ENCODE measurements around the gene OOEP. TPM values are rescaled to one million over a fixed set of nuclear protein-coding genes. Genes with fewer than 3 reads are reported as not detected.
"Not testable (repeated sequence)": the region's sequence is repeated elsewhere in the genome, so short reads cannot be mapped to it uniquely, and the experiment has no call there.

Gene OOEP
- under 1 TPM in 1 of 3 donors, not detected in 2; 0.38 TPM for total RNA-seq

DNA sequence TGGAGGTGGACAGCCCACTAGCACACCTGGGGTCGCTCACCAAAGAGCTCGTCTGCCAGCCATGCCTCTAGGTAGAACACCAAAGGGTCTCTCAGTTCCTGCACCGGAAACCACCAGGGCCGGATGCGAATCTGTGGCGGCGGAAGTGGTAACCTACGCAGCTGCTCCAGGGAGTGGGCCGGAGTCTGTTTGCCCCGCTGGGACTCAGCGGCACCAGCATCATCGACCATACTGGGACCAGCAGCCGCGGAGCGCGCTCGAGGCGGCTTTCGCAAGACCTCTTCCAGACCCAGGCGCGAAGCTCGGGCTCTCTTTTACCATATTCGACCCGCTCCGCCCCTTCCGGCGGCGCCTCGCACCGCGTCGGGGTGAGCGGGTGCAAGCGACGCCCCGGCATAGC is at the start of gene OOEP:
OOEP (minus strand) TSS at position 335 of the 400 bp plus-strand sequence; CDS start at position 230, 105 bp downstream.
- H3K36me3 Mint-ChIP-seq (ENCODE audit: insufficient read depth): peaks cover 1% of the 10 kb centered on the region
- H3K4me1 Mint-ChIP-seq (ENCODE audit: low read depth): no peaks in the 10 kb centered on the region
- H3K9me3 Mint-ChIP-seq: peaks cover 4% of the 10 kb centered on the region
- DNase-seq (no peak), ATAC-seq (no peak)
- no peak within 1 kb of the TSS for H3K4me3 Mint-ChIP-seq
- peaks cover 3% of the 10 kb centered on the region for H3K27me3 Mint-ChIP-seq (ENCODE audit: low read depth)

DNA sequence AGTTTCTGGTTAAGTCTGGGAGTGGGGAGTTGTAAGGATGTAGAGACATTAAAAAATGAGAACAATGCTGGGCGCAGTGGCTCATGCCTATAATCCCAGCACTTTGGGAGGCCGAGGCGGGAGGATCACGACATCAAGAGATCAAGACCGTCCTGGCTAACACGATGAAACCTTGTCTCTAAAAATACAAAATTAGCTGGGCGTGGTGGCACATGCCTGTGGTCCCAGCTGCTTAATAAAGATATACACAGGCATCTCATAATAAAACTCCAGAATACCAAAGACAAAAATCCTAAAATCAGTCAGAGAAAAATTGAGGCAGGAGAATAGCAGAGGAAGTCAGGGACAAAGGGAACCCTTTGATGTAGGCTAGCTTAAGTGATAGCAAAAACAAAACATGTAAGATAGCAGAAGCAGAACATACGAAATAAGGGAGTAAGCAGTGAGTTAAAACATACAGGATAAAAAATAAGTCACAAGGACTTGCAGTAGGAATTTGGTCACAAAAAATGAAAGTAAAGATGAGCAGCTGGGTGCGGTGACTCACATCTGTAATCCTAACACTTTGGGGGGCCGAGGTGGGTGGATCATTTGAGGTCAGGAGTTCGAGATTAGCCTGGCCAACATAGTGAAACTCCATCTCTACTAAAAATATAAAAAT is 48.5 kb upstream of the OOEP start:
- Mint-ChIP-seq H3K36me3 (ENCODE audit: insufficient read depth) (peaks cover 27% of the 10 kb centered on the region), H3K9me3 (no peaks in the 10 kb centered on the region), H3K27me3 (ENCODE audit: low read depth) (no peaks in the 10 kb centered on the region), H3K4me1 (ENCODE audit: low read depth) (peaks cover 23% of the 10 kb centered on the region), H3K4me3 (no peak overlapping the region)
- DNase-seq (no peak), ATAC-seq (no peak)

DNA sequence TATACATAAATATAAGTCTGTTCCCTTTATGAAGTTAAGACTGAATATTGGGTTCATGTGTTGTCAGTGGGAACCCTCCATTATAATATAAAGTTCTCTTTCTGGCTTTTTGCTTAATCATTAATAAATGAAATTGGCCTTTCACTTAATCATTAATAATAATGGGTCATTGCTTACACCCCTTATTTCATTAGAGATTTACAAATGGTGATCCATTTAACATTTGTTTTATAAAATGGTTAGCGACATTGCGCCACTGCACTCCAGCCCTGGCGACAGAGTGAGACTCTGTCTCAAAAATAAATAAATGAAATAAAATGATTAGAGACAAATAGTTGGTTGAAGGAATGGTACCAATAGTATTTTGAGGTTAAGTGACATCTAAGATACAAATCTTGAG is 43.4 kb upstream of the OOEP start:
- no peak for DNase-seq
- H3K36me3 Mint-ChIP-seq (ENCODE audit: insufficient read depth): peaks cover 19% of the 10 kb centered on the region
- H3K4me3 Mint-ChIP-seq: no peak overlapping the region
- no peaks in the 10 kb centered on the region for H3K9me3 Mint-ChIP-seq
- no peak for ATAC-seq
- H3K27me3 Mint-ChIP-seq (ENCODE audit: low read depth): no peaks in the 10 kb centered on the region
- peaks cover 3% of the 10 kb centered on the region for H3K4me1 Mint-ChIP-seq (ENCODE audit: low read depth)

DNA sequence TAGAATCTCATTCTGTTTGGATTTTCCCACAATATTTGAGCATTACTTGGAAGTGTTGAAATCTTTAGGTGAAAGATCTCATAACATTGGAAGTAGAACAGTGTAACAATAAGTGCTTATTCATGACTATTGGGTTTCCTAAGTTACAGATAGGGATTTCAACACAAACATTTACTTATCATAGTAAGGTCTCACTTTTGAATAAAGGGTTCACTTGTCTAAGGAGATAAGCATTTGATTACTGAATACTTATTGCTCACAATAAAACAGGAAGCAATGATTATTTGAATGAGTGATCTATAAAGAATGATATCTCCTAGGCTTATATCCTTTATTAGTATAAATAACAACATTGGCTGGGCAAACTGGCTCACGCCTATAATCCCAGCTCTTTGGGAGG is 39.7 kb upstream of the OOEP start:
- H3K36me3 Mint-ChIP-seq (ENCODE audit: insufficient read depth): peaks cover under 1% of the 10 kb centered on the region
- no peaks in the 10 kb centered on the region for H3K27me3 Mint-ChIP-seq (ENCODE audit: low read depth)
- H3K4me3 Mint-ChIP-seq: no peak overlapping the region
- H3K4me1 Mint-ChIP-seq (ENCODE audit: low read depth): no peaks in the 10 kb centered on the region
- DNase-seq (no peak), ATAC-seq (no peak)
- H3K9me3 Mint-ChIP-seq: no peaks in the 10 kb centered on the region

DNA sequence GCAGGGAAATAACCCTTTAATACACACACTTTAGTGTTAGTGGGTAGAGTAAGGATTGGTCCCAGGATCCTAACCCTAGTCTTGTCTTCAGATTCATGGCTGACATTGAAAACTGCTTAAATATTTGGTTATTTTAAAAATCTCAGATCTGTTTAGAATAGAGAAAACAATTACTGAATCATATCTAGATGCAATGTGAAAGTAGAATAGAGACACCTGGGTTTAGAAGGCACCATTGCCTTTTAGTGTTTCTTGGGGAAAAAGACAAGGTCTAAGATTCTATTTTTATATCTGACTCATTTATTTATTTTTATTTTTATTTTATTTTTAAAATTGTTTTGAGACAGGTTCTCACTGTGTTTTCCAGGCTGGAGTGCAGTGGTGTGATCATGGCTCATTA is 31.0 kb upstream of the OOEP start:
- Mint-ChIP-seq H3K9me3 (no peaks in the 10 kb centered on the region), H3K27me3 (ENCODE audit: low read depth) (no peaks in the 10 kb centered on the region), H3K4me1 (ENCODE audit: low read depth) (no peaks in the 10 kb centered on the region), H3K4me3 (no peak overlapping the region), H3K36me3 (ENCODE audit: insufficient read depth) (no peaks in the 10 kb centered on the region)
- no peak for ATAC-seq
- DNase-seq: no peak

DNA sequence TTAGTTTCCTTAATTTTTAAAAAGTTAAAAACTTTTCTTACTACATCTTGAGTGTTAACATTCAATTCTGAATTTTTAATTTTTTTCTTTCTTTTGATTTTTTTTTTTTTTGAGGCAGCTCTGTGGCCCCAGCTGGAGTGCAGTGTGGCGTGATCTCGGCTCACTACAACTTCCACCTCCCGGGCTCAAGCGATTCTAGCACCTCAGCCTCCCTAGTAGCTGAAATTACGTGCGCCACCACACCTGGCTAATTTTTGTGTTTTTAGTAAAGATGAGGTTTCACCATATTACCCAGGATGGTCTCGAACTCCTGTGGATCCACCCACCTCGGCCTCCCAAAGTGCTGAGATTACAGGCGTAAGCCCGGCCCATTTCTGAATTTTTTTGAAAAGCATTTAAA is 26.2 kb upstream of the OOEP start:
- Mint-ChIP-seq H3K36me3 (ENCODE audit: insufficient read depth) (no peaks in the 10 kb centered on the region), H3K4me3 (no peak overlapping the region), H3K27me3 (ENCODE audit: low read depth) (no peaks in the 10 kb centered on the region), H3K4me1 (ENCODE audit: low read depth) (peaks cover 12% of the 10 kb centered on the region), H3K9me3 (no peaks in the 10 kb centered on the region)
- DNase-seq: no peak
- ATAC-seq: no peak

DNA sequence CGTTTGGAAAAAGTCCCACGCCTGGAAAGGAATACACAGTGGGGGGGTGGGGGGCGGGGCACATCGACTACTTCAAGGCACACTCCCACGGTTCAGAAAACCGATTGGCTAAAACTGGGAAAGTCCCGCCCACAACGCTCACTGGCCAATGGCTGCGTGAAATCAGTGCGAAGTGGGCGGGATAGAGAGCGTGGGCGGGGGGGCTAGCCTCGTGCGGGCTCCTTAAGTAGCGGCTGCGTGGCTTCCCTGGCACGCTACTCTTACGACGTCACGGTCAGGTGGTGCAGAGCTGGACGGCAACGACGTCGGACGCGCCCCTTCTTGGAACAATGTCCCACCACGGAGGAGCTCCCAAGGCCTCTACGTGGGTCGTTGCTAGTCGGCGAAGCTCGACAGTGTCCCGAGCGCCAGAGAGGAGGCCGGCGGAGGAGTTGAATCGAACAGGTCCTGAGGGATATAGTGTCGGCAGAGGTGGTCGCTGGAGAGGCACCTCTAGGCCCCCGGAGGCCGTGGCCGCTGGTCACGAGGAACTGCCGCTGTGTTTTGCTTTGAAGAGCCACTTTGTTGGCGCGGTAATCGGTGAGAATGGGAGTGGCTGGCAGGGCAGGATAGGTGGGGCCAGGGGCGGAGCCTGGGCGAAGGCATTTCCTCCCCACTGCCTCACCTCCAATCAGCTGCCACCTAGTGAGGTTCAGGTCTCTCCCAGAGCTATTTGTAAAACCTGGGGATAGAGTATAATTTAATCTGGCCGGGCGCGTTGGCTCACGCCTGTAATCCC is 25.1 kb upstream of the OOEP start, which contains the start of gene DDX43:
DDX43 (plus strand) TSS at position 252 of the 778 bp plus-strand sequence; CDS start at position 330, 78 bp downstream.
- Mint-ChIP-seq H3K27me3 (ENCODE audit: low read depth) (no peaks in the 10 kb centered on the region), H3K4me1 (ENCODE audit: low read depth) (peaks cover 14% of the 10 kb centered on the region), H3K4me3 (peak within 1 kb of the TSS; percentile 72), H3K9me3 (no peaks in the 10 kb centered on the region), H3K36me3 (ENCODE audit: insufficient read depth) (no peaks in the 10 kb centered on the region)
- DNase-seq: no peak
- ATAC-seq: peak in 1 of 2 donors; percentile 86

DNA sequence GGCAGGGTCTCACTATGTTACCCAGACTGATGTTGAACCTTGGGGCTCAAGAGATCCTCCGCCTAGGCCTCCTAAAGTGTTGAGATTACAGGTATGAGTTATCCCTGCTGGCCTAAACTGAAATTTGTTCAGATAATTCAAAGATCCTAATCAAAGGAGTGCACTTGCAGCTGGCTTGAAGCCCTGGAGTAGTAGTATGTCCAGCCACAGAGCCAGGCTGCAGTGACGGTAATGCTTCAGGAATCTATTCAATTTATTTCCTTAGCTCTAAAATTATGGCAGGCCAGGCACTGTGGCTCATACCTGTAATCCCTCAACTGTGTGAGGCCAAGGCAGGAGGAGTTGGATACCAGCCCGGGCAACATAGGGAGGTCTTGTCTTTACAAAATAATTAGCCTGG is 23.6 kb upstream of the OOEP start:
- Mint-ChIP-seq H3K27me3 (ENCODE audit: low read depth) (no peaks in the 10 kb centered on the region), H3K4me3 (no peak overlapping the region), H3K9me3 (no peaks in the 10 kb centered on the region), H3K4me1 (ENCODE audit: low read depth) (peaks cover 20% of the 10 kb centered on the region), H3K36me3 (ENCODE audit: insufficient read depth) (no peaks in the 10 kb centered on the region)
- DNase-seq: no peak
- no peak for ATAC-seq

DNA sequence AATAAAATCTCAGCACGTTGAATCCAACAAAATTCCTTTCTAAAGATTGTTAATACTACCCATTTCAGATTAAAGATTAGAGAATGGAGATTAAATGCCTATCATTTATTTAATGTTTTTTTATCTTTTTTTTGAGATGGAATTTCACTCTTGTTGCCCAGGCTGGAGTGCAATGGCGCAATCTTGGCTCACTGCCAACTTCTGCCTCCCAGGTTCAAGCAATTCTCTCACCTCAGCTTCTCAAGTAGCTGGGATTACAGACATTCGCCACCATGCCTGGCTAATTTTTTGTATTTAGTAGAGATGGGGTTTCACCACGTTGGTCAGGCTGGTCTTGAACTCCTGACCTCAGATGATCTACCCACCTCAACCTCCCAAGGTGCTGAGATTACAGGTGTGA is 22.5 kb upstream of the OOEP start:
- H3K4me1 Mint-ChIP-seq (ENCODE audit: low read depth): peaks cover 20% of the 10 kb centered on the region
- H3K9me3 Mint-ChIP-seq; DNase-seq; H3K27me3 Mint-ChIP-seq (ENCODE audit: low read depth); H3K4me3 Mint-ChIP-seq; H3K36me3 Mint-ChIP-seq (ENCODE audit: insufficient read depth); ATAC-seq: not testable (repeated sequence)

DNA sequence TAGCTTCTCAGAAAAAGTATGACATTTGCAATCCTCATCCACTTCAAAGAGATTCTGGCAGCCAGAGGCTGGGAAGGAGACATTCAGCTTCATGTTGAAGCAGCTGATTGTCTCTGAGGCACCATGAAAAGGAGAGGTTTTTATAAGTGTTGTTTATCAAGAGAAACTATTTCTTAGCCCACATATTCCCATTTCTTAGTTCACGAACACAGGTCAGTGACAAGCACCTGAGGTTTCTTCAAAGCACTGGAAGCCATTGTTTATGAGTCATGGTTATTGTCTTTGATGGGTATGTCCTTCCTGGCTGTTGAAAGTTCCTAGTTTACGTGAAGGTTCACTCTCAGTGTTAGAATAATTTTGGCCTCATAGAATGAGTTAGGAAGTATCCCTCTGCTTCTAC is 22.0 kb upstream of the OOEP start:
- ATAC-seq: no peak
- Mint-ChIP-seq H3K4me1 (ENCODE audit: low read depth) (peaks cover 20% of the 10 kb centered on the region), H3K36me3 (ENCODE audit: insufficient read depth) (no peaks in the 10 kb centered on the region), H3K4me3 (no peak overlapping the region), H3K27me3 (ENCODE audit: low read depth) (peaks cover 2% of the 10 kb centered on the region), H3K9me3 (no peaks in the 10 kb centered on the region)
- no peak for DNase-seq

DNA sequence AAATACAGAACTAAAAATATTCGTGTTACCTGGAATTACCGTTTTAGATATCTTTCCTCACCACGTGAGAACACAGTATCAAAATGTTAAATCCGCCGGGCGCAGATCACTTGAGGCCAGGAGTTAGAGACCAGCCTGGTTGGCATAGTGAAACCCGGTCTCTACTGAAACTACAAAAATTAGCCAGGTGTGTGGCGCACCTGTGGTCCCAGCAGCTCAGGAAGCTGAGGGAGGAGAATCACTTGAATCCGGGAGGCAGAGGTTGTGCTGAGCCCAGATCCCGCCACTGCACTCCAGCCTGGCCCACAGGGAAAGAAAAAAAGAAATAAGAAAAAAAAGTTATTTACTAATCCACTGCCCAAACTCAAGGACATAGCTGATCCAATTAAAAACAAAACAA is 20.2 kb upstream of the OOEP start:
- H3K9me3 Mint-ChIP-seq: no peaks in the 10 kb centered on the region
- H3K27me3 Mint-ChIP-seq (ENCODE audit: low read depth): peaks cover 2% of the 10 kb centered on the region
- no peak overlapping the region for H3K4me3 Mint-ChIP-seq
- H3K4me1 Mint-ChIP-seq (ENCODE audit: low read depth): peaks cover 19% of the 10 kb centered on the region
- ATAC-seq (no peak), DNase-seq (no peak)
- H3K36me3 Mint-ChIP-seq (ENCODE audit: insufficient read depth): no peaks in the 10 kb centered on the region

DNA sequence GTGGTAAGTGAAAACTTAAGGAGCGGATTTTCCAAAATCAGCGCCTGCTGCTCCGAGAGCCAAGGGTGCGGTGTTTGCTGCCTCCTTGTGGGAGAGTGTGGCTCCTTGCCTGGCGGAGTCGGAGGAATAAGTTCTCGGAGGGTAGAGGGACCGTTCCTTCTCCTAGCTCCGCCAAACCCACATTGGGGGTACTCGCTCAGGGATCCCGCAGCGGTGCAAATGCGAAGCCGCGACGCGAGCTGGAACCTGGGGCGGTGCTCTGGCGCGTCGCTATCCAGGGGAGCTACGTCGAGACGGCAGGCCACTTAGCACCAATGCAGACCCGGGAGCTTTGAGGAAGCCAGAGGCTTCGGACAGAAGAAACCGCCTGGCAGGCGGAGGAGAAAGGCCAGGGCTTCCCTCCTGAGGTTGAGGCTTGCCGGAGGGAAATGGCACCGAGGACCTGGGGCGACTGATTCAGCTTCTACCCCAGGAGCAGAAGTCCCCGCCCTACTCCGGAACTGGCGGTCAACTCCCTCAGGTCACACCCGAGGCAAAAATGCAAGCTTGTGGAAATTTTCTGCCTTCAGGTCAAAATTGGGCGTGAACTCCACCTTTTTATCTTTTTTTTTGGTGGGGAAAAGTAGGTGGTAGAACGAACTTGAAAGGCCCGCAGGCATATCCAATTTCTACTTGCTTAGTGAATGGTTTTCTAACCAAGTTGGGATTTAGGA is 19.3 kb upstream of the OOEP start:
- no peaks in the 10 kb centered on the region for H3K36me3 Mint-ChIP-seq (ENCODE audit: insufficient read depth)
- DNase-seq (peak; percentile 37), ATAC-seq (peak; percentile 82 to 90)
- peak overlapping the region; percentile 81 for H3K4me3 Mint-ChIP-seq
- H3K27me3 Mint-ChIP-seq (ENCODE audit: low read depth): peaks cover 2% of the 10 kb centered on the region
- H3K4me1 Mint-ChIP-seq (ENCODE audit: low read depth): peaks cover 19% of the 10 kb centered on the region
- H3K9me3 Mint-ChIP-seq: no peaks in the 10 kb centered on the region

DNA sequence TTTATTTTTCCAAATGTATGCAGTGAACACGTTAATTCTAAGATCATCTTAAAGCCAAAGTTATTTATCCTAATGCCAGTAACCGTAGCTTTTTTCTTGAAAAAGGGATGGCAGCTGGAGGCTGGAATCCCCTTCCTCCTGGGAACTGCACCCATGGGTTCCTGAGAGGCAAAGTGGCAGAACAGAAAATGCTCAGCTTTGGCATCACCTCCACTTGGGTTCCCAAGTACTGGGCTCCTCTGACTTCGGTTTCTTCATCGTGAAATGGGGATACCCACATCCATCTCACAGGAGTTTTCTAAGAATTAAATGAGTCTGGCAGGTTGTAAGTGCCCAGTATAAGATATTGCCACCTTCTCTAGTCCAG is 18.7 kb upstream of the OOEP start:
- Mint-ChIP-seq H3K27me3 (ENCODE audit: low read depth) (peaks cover 2% of the 10 kb centered on the region), H3K9me3 (no peaks in the 10 kb centered on the region), H3K4me1 (ENCODE audit: low read depth) (peaks cover 19% of the 10 kb centered on the region), H3K4me3 (peak overlapping the region; percentile 81), H3K36me3 (ENCODE audit: insufficient read depth) (no peaks in the 10 kb centered on the region)
- DNase-seq: no peak
- peak; percentile 20 to 24 for ATAC-seq

DNA sequence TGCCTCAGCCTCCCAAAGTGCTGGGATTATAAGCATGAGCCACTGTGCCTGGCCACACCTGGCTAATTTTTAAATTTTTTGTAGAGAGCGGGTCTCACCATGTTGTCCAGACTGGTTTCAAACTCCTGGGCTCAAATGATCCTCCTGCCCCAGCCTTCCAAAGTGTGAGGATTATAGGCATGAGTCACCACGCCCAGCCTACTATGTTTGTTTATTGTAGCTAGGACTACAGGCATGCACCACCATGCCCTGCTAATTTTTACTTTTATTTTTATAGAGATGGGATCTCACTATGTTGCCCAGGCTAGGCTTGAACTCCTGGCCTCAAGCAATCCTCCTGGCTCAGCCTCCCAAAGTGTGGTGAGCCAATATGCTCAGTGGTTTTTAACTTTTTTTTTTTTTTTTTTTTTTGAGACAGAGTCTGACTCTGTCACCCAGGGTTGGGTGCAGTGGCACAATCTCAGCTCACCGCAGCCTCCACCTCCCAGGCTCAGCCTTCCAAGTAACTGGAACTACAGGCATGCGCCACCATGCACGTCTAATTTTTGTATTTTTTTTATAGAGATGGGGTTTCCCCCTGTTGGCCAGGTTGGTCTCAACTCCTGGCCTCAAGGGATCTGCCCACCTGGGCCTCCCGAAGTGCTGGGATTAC is 12.9 kb upstream of the OOEP start:
- H3K27me3 Mint-ChIP-seq (ENCODE audit: low read depth): no peaks in the 10 kb centered on the region
- no peak overlapping the region for H3K4me3 Mint-ChIP-seq
- H3K9me3 Mint-ChIP-seq: no peaks in the 10 kb centered on the region
- DNase-seq: no peak
- H3K4me1 Mint-ChIP-seq (ENCODE audit: low read depth): no peaks in the 10 kb centered on the region
- no peak for ATAC-seq
- H3K36me3 Mint-ChIP-seq (ENCODE audit: insufficient read depth): no peaks in the 10 kb centered on the region
